ENCODE results near the gene MTCH1.
"Not testable (repeated sequence)": the region's sequence is repeated elsewhere in the genome, so short reads cannot be mapped to it uniquely, and the experiment has no call there.

The MTCH1 gene

GRCh38 chr6:36954262-36954931, 31.6 kb downstream of the MTCH1 start, which contains the start of gene PI16:
Gene PI16, plus strand, starts transcription at chr6:36954738. Its CDS starts 23 bp downstream, at chr6:36954761.
- peak in 5 of 56 donors; percentile 24 to 30 (median 25) for DNase-seq

GRCh38 chr6:36953931-36954261, 32.1 kb downstream of the MTCH1 start:
- no peak for DNase-seq

GRCh38 chr6:36949636-36950035, 36.4 kb downstream of the MTCH1 start:
- DNase-seq = no peak

- DNase-seq = not testable (repeated sequence)
These were observed 36.9 kb downstream of the MTCH1 start for GRCh38 chr6:36949076-36949475.

- DNase-seq = peak in 50 of 56 donors; percentile 24 to 95 (median 70)
These were observed 38.2 kb downstream of the MTCH1 start for GRCh38 chr6:36947570-36948351.

- DNase-seq = no peak
These were observed 39.5 kb downstream of the MTCH1 start for GRCh38 chr6:36946526-36946925.

GRCh38 chr6:36945301-36945700, 40.7 kb downstream of the MTCH1 start:
- DNase-seq = no peak

GRCh38 chr6:36944650-36945049, 41.3 kb downstream of the MTCH1 start:
- no peak for DNase-seq

GRCh38 chr6:36942329-36942728, 43.7 kb downstream of the MTCH1 start:
- not testable (repeated sequence) for DNase-seq

GRCh38 chr6:36941561-36941960, 44.4 kb downstream of the MTCH1 start:
- DNase-seq = not testable (repeated sequence)

- DNase-seq = no peak
These were observed 46.0 kb downstream of the MTCH1 start for GRCh38 chr6:36940027-36940426.

GRCh38 chr6:36939005-36939404, 47.0 kb downstream of the MTCH1 start:
- not testable (repeated sequence) for DNase-seq

- DNase-seq = no peak
These were observed 47.5 kb downstream of the MTCH1 start for GRCh38 chr6:36938536-36938935.

- no peak for DNase-seq
These were observed 48.1 kb downstream of the MTCH1 start for GRCh38 chr6:36937896-36938295.

GRCh38 chr6:36936824-36937223, 49.2 kb downstream of the MTCH1 start:
- no peak for DNase-seq

GRCh38 chr6:36934901-36935300, 51.1 kb downstream of the MTCH1 start:
- DNase-seq = no peak

GRCh38 chr6:36933519-36933918, 52.5 kb downstream of the MTCH1 start:
- DNase-seq = no peak

- no peak for DNase-seq
These were observed 52.9 kb downstream of the MTCH1 start for GRCh38 chr6:36933102-36933501.

- DNase-seq = no peak
These were observed 55.5 kb downstream of the MTCH1 start for GRCh38 chr6:36930483-36930882.

- no peak for DNase-seq
These were observed 56.4 kb downstream of the MTCH1 start for GRCh38 chr6:36929607-36930006.

GRCh38 chr6:36929152-36929551, 56.8 kb downstream of the MTCH1 start:
- DNase-seq = no peak

- no peak for DNase-seq
These were observed 57.5 kb downstream of the MTCH1 start for GRCh38 chr6:36928547-36928918.
